Neutrophil (primary cell): ENCODE measurements around the gene TACC2.

Source experiments
- H3K27ac ChIP-seq: fragments of 200-600 bp; sonication (generic); 2 replicates; pipeline ENCODE4 v1.5.1; 2016; ENCODE audit warnings: mild to moderate bottlenecking, moderate library complexity
- H3K27me3 ChIP-seq: fragments of 200-600 bp; sonication (generic); 2 replicates; pipeline ENCODE4 v1.6.0; 2016; ENCODE audit warnings: mild to moderate bottlenecking
- H3K36me3 ChIP-seq: fragments of 200-600 bp; sonication (generic); 2 replicates; pipeline ENCODE4 v1.5.1; 2017
- H3K4me1 ChIP-seq, 2 experiments: fragments of 200-600 bp in 1 of 2; sonication (generic) in 1 of 2; 1 replicate in 1 of 2; 2 replicates in 1 of 2; pipeline versions ENCODE4 v1.5.1 to v1.6.1; 2013 to 2016; ENCODE audit warnings: low read depth in 1 of 2, low read length in 1 of 2, mild to moderate bottlenecking in 1 of 2, moderate library complexity in 1 of 2; ENCODE audit not compliant: control insufficient read depth in 1 of 2, insufficient read depth in 1 of 2
- H3K4me3 ChIP-seq, 2 experiments: fragments of 200-600 bp in 1 of 2; sonication (generic) in 1 of 2; 1 replicate in 1 of 2; 2 replicates in 1 of 2; pipeline ENCODE4 v1.5.1; 2013 to 2016; ENCODE audit warnings: low read depth in 1 of 2, low read length in 1 of 2, mild to moderate bottlenecking in 1 of 2, moderate library complexity in 1 of 2
- H3K9me3 ChIP-seq: fragments of 200-600 bp; sonication (generic); 2 replicates; pipeline ENCODE4 v1.5.1; 2016
- TF ChIP-seq, protein P1 (sequence below): fragments of 200-600 bp; sonication (generic); IDR thresholded peaks from 2 replicates; pipeline ENCODE4 v1.5.1; 2016; ENCODE audit warnings: antibody characterized with exemption

TACC2 gene

GRCh38 chr10:121949451-121949850 is 39.5 kb upstream of the TACC2 start:
- no peak overlapping the region for H3K4me3 ChIP-seq
- peaks cover 16 to 18% of the 10 kb centered on the region in 2 experiments for H3K4me1 ChIP-seq
- TF ChIP-seq, protein P1, sequence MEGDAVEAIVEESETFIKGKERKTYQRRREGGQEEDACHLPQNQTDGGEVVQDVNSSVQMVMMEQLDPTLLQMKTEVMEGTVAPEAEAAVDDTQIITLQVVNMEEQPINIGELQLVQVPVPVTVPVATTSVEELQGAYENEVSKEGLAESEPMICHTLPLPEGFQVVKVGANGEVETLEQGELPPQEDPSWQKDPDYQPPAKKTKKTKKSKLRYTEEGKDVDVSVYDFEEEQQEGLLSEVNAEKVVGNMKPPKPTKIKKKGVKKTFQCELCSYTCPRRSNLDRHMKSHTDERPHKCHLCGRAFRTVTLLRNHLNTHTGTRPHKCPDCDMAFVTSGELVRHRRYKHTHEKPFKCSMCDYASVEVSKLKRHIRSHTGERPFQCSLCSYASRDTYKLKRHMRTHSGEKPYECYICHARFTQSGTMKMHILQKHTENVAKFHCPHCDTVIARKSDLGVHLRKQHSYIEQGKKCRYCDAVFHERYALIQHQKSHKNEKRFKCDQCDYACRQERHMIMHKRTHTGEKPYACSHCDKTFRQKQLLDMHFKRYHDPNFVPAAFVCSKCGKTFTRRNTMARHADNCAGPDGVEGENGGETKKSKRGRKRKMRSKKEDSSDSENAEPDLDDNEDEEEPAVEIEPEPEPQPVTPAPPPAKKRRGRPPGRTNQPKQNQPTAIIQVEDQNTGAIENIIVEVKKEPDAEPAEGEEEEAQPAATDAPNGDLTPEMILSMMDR: no peak
- H3K9me3 ChIP-seq: no peaks in the 10 kb centered on the region
- no peaks in the 10 kb centered on the region for H3K27me3 ChIP-seq
- no peaks in the 10 kb centered on the region for H3K36me3 ChIP-seq
- H3K27ac ChIP-seq: no peak overlapping the region

GRCh38 chr10:121952226-121952625 is 36.7 kb upstream of the TACC2 start:
- Histone ChIP-seq H3K36me3 (no peaks in the 10 kb centered on the region), H3K9me3 (no peaks in the 10 kb centered on the region), H3K27ac (no peak overlapping the region), H3K27me3 (no peaks in the 10 kb centered on the region), H3K4me1 (peaks cover 7 to 10% of the 10 kb centered on the region in 2 experiments), H3K4me3 (no peak overlapping the region)
- TF ChIP-seq, protein P1: no peak

DNA sequence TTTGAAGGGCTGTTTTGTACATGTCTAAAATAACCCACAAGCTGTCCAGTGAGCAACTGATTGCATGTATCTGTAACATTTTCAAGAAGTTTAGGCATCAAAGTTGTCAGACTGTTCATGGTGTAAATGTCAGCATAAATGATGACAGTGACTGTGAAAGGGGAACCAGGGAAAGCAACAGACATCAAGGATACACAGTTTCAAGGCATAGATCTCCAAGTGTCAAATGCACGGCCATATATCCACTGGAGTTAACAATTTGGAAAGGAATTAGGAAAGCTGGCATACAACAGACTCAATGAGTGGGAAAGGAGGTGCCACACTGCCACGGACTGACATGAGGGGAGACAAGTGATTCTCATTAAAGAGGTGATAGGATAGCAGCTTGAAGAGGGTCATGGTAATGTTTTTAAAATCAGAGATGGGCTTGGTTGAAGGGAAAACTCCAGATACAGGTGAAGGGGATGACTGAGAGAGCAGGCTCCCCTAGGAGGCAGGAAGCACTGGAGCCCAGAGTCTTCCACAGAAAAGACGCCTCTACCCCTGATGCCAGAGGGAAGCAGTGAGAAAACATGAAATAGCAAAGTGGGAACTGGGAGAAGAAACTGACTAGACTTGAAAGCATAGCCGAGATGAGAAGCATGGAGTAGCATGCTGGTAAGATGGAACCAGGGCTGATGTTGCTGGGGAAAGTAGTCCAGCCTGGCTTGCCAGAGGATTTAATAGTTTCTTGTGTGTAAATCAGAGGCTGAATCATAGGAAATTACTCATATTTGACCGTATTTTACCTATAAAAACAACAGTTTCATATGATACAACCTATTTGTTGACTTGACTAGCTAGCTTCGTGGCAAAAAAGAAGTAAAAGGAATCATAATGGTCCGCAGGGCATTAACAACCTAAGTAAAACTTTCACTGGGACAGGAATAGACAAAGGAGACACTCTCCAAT is 32.6 kb upstream of the TACC2 start:
- Histone ChIP-seq H3K36me3 (peaks cover 11% of the 10 kb centered on the region), H3K4me1 (no peaks in the 10 kb centered on the region), H3K4me3 (no peak overlapping the region), H3K9me3 (no peaks in the 10 kb centered on the region), H3K27me3 (no peaks in the 10 kb centered on the region), H3K27ac (no peak overlapping the region)
- TF ChIP-seq, protein P1: no peak

GRCh38 chr10:121959671-121960070 is 29.3 kb upstream of the TACC2 start:
- TF ChIP-seq, protein P1: no peak
- Histone ChIP-seq H3K36me3 (peaks cover 13% of the 10 kb centered on the region), H3K27ac (no peak overlapping the region), H3K9me3 (no peaks in the 10 kb centered on the region), H3K4me3 (no peak overlapping the region), H3K4me1 (no peaks in the 10 kb centered on the region), H3K27me3 (no peaks in the 10 kb centered on the region)

DNA sequence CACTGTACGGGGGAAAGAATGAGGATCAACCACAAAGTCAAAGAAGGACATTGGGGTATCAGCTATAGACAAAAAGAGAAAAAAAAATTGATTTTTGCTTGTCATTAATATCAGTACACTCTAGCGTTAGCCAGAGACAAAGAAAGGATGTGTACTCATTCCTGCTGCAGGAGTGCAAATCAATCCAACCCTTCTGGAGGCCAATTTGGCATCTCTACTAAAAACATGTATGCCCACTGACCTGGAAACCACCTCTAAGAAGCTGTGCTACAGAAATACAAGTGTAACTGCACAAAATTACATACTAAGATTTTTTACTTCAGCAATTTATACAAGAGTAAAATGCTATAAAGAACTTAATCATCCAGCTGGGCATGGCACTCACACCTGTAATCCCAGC is 27.5 kb upstream of the TACC2 start:
- Histone ChIP-seq H3K9me3 (no peaks in the 10 kb centered on the region), H3K4me1 (no peaks in the 10 kb centered on the region), H3K27ac (no peak overlapping the region), H3K4me3 (no peak overlapping the region), H3K36me3 (peaks cover 29% of the 10 kb centered on the region), H3K27me3 (no peaks in the 10 kb centered on the region)
- TF ChIP-seq, protein P1: no peak
